Smooth muscle cell (in vitro differentiated cells): ENCODE data around the gene GLO1. TPM values are rescaled to one million over a fixed set of nuclear protein-coding genes. Genes with fewer than 3 reads are reported as not detected.

Experiments used
- DNase-seq: peaks from one replicate; lab custom pipeline; 2025; ENCODE audit not compliant: unreplicated experiment; lab: John Stamatoyannopoulos, UW
- H2AFZ ChIP-seq: fragments of 200-600 bp; sonication (generic); 2 replicates; pipeline ENCODE4 v1.6.0; 2016; ENCODE audit warnings: antibody characterized with exemption, low read depth, mild to moderate bottlenecking
- H3F3A ChIP-seq: fragments of 200-600 bp; sonication (generic); 2 replicates; pipeline ENCODE4 v1.6.0; 2017; ENCODE audit warnings: antibody characterized with exemption, low read depth
- H3K27ac ChIP-seq: fragments of 200-600 bp; sonication (generic); 2 replicates; pipeline ENCODE4 v1.5.1; 2016; ENCODE audit warnings: low read depth, mild to moderate bottlenecking
- H3K27me3 ChIP-seq: fragments of 200-600 bp; sonication (generic); 2 replicates; pipeline ENCODE4 v1.6.1; 2016; ENCODE audit warnings: low read depth, mild to moderate bottlenecking
- H3K36me3 ChIP-seq: fragments of 200-600 bp; sonication (generic); 2 replicates; pipeline ENCODE4 v1.5.1; 2016; ENCODE audit warnings: low read depth
- H3K4me1 ChIP-seq: fragments of 200-600 bp; sonication (generic); 2 replicates; pipeline ENCODE4 v1.5.1; 2016; ENCODE audit warnings: low read depth
- H3K4me2 ChIP-seq: fragments of 200-600 bp; sonication (generic); 2 replicates; pipeline ENCODE4 v1.6.0; 2016; ENCODE audit warnings: mild to moderate bottlenecking
- H3K4me3 ChIP-seq: fragments of 200-600 bp; sonication (generic); 2 replicates; pipeline ENCODE4 v1.5.1; 2016; ENCODE audit warnings: mild to moderate bottlenecking
- H3K79me2 ChIP-seq: fragments of 200-600 bp; sonication (generic); 2 replicates; pipeline ENCODE4 v1.6.0; 2016; ENCODE audit warnings: low read depth, mild to moderate bottlenecking
- H3K9ac ChIP-seq: fragments of 200-600 bp; sonication (generic); 2 replicates; pipeline ENCODE4 v1.6.0; 2016; ENCODE audit warnings: low read depth
- H3K9me3 ChIP-seq: fragments of 200-600 bp; sonication (generic); replicated peaks from 2 replicates; pipeline ENCODE4 v1.5.1; 2016; ENCODE audit warnings: low read depth
- H4K20me1 ChIP-seq: fragments of 200-600 bp; sonication (generic); 2 replicates; pipeline ENCODE4 v1.6.0; 2016; ENCODE audit warnings: low read depth
- CTCF ChIP-seq: fragments of 200-600 bp; sonication (generic); IDR thresholded peaks from 2 replicates; pipeline ENCODE4 v1.5.1; 2017; ENCODE audit warnings: borderline replicate concordance, mild to moderate bottlenecking, antibody characterized with exemption; ENCODE audit not compliant: insufficient read depth, poor library complexity, severe bottlenecking
- WGBS: methylation state at CpG from one replicate; pipeline ENCODE4 v1.1.7; 2016; ENCODE audit warnings: low lambda C conversion rate; 5-methylcytosine and 5-hydroxymethylcytosine counted together
- polyA plus RNA-seq: library from polyadenylated mRNA; unstranded; fragments of >200 nt; fragmentation: Nextera tagmentation; extraction: Ambion mirVana; gene quantifications from 2 replicates; pipeline ENCODE4 v1.2.1, GENCODE V29; 2016
- total RNA-seq: library from RNA; depleted of rRNA; stranded (reverse); fragments of >200 nt; gene quantifications from 2 replicates; pipeline ENCODE4 v1.2.3, GENCODE V29; 2014

GLO1 gene
- total and polyA plus RNA-seq, 2 experiments from 2014 or later: 147 to 204 TPM

- WGBS: 86% methylated on average over 1 of the region's 1 CpG
- H3K4me3 ChIP-seq: no peak overlapping the region
- H3K9ac ChIP-seq: no peak overlapping the region
- H3K4me2 ChIP-seq: no peak overlapping the region
- H3K79me2 ChIP-seq: peaks cover 25% of the 10 kb centered on the region
- H2AFZ ChIP-seq: no peak overlapping the region
- peaks cover 17% of the 10 kb centered on the region for H3K4me1 ChIP-seq
- H3K9me3 ChIP-seq: no peaks in the 10 kb centered on the region
- no peaks in the 10 kb centered on the region for H3K36me3 ChIP-seq
- no peak overlapping the region for H3K27ac ChIP-seq
- no peak for TF ChIP-seq CTCF
- no peaks in the 10 kb centered on the region for H3K27me3 ChIP-seq
- no peak for DNase-seq
- H3F3A ChIP-seq: no peaks in the 10 kb centered on the region
- H4K20me1 ChIP-seq: peaks cover 15% of the 10 kb centered on the region
Measured at GRCh38 chr6:38636027-38636426, 66.9 kb downstream of the GLO1 start.

- Histone ChIP-seq H3K79me2 (peaks cover 25% of the 10 kb centered on the region), H3K4me2 (no peak overlapping the region), H3K9ac (no peak overlapping the region), H3K9me3 (no peaks in the 10 kb centered on the region), H3K4me3 (no peak overlapping the region), H3F3A (no peaks in the 10 kb centered on the region), H4K20me1 (peaks cover 22% of the 10 kb centered on the region), H3K36me3 (no peaks in the 10 kb centered on the region), H2AFZ (no peak overlapping the region), H3K4me1 (peaks cover 10% of the 10 kb centered on the region), H3K27me3 (no peaks in the 10 kb centered on the region), H3K27ac (no peak overlapping the region)
- 73% methylated on average over 1 of the region's 1 CpG for WGBS
- DNase-seq: no peak
- no peak for TF ChIP-seq CTCF
Measured at GRCh38 chr6:38634518-38634917, 68.4 kb downstream of the GLO1 start.

DNA sequence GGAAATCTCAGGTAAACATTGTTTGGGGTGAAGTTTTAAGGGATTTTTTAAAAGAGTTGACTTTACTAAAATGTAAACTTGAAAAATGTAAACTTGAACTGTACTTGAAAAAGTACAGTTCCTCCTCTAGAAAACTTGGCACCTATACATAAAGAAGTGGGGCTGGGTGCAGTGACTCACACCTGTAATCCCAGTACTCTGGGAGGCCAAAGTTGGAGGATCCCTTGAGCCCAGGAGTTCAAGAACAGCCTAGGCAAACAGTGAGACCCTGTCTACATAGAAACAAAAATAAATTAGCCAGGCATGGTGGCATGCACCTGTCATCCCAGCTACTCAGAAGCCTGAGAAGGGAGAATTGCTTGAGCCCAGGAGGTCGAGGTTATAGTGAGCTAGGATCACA is 70.5 kb downstream of the GLO1 start:
- Histone ChIP-seq H3K27me3 (no peaks in the 10 kb centered on the region), H4K20me1 (peaks cover 33% of the 10 kb centered on the region), H3K4me1 (no peaks in the 10 kb centered on the region), H3K9me3 (no peaks in the 10 kb centered on the region), H2AFZ (no peak overlapping the region), H3K4me3 (no peak overlapping the region), H3K9ac (no peak overlapping the region), H3K27ac (no peak overlapping the region), H3K4me2 (no peak overlapping the region), H3K79me2 (peaks cover 17% of the 10 kb centered on the region), H3F3A (no peaks in the 10 kb centered on the region), H3K36me3 (no peaks in the 10 kb centered on the region)
- TF ChIP-seq CTCF: no peak
- DNase-seq: no peak
- WGBS: 85% methylated on average over 1 of the region's 1 CpG

GRCh38 chr6:38631186-38631783 is 71.7 kb downstream of the GLO1 start:
- H3F3A ChIP-seq: no peaks in the 10 kb centered on the region
- no peak overlapping the region for H3K9ac ChIP-seq
- no peak overlapping the region for H2AFZ ChIP-seq
- H3K27me3 ChIP-seq: no peaks in the 10 kb centered on the region
- no peaks in the 10 kb centered on the region for H3K9me3 ChIP-seq
- no peak overlapping the region for H3K4me3 ChIP-seq
- WGBS: 95% methylated on average over 3 of the region's 3 CpGs
- peaks cover 33% of the 10 kb centered on the region for H4K20me1 ChIP-seq
- H3K4me1 ChIP-seq: no peaks in the 10 kb centered on the region
- no peak overlapping the region for H3K4me2 ChIP-seq
- H3K36me3 ChIP-seq: no peaks in the 10 kb centered on the region
- H3K27ac ChIP-seq: no peak overlapping the region
- peaks cover 13% of the 10 kb centered on the region for H3K79me2 ChIP-seq
- no peak for DNase-seq
- TF ChIP-seq CTCF: no peak
